OCI-LY1 (cell line): Measurements from ENCODE around the gene BLMH.

ENCODE experiments used
- H2AFZ ChIP-seq: fragments of 200-600 bp; sonication (generic), shearing (Covaris generic); 2 replicates; pipeline ENCODE4 v1.6.0; 2014; ENCODE audit warnings: antibody characterized with exemption, mild to moderate bottlenecking, low read length
- H3F3A ChIP-seq: fragments of 200-600 bp; sonication (generic), shearing (Covaris generic); 2 replicates; pipeline ENCODE4 v1.6.0; 2014; ENCODE audit warnings: mild to moderate bottlenecking, antibody characterized with exemption, low read length, moderate library complexity; ENCODE audit not compliant: insufficient read depth
- H3K27ac ChIP-seq: fragments of 200-600 bp; sonication (generic); 2 replicates; pipeline ENCODE4 v1.5.1; 2014; ENCODE audit warnings: low read length, mixed run types, mild to moderate bottlenecking, low read depth; ENCODE audit not compliant: poor library complexity, severe bottlenecking
- H3K27me3 ChIP-seq: fragments of 200-600 bp; sonication (generic); 2 replicates; pipeline ENCODE4 v1.6.0; 2014; ENCODE audit warnings: antibody characterized with exemption, mild to moderate bottlenecking, low read length, moderate library complexity; ENCODE audit not compliant: insufficient read depth
- H3K36me3 ChIP-seq: fragments of 200-600 bp; sonication (generic); 2 replicates; pipeline ENCODE4 v1.6.1; 2014; ENCODE audit warnings: mild to moderate bottlenecking, antibody characterized with exemption, low read length, moderate library complexity, mixed read lengths; ENCODE audit not compliant: insufficient read depth
- H3K4me1 ChIP-seq: fragments of 200-600 bp; sonication (generic); 2 replicates; pipeline ENCODE4 v1.5.1; 2014; ENCODE audit warnings: mild to moderate bottlenecking, low read length, moderate library complexity; ENCODE audit not compliant: insufficient read depth, severe bottlenecking
- H3K4me2 ChIP-seq: fragments of 200-600 bp; sonication (generic), shearing (Covaris generic); 2 replicates; pipeline ENCODE4 v1.6.1; 2014; ENCODE audit warnings: low read length
- H3K4me3 ChIP-seq: fragments of 200-600 bp; sonication (generic); 2 replicates; pipeline ENCODE4 v1.5.1; 2014; ENCODE audit warnings: low read length, low read depth, mild to moderate bottlenecking, mixed read lengths; ENCODE audit not compliant: poor library complexity, severe bottlenecking
- H3K79me2 ChIP-seq: fragments of 200-600 bp; shearing (Covaris generic); 2 replicates; pipeline ENCODE4 v1.6.1; 2016; ENCODE audit warnings: mixed run types, low read length, mixed read lengths; ENCODE audit not compliant: insufficient read depth
- H3K9ac ChIP-seq: fragments of 200-600 bp; sonication (generic), shearing (Covaris generic); 2 replicates; pipeline ENCODE4 v1.6.1; 2014; ENCODE audit warnings: mild to moderate bottlenecking, low read length, mixed read lengths
- H3K9me2 ChIP-seq: fragments of 200-600 bp; sonication (generic), shearing (Covaris generic); 2 replicates; pipeline ENCODE4 v1.6.1; 2014; ENCODE audit warnings: low read depth, mild to moderate bottlenecking, low read length, mixed read lengths
- H3K9me3 ChIP-seq: fragments of 200-600 bp; shearing (Covaris generic); 2 replicates; pipeline ENCODE4 v1.6.1; 2014; ENCODE audit warnings: low read length, mixed read lengths
- H4K20me1 ChIP-seq: fragments of 200-600 bp; sonication (generic), shearing (Covaris generic); 2 replicates; pipeline ENCODE4 v1.6.0; 2016; ENCODE audit warnings: mild to moderate bottlenecking, low read length; ENCODE audit not compliant: insufficient read depth
- CTCF ChIP-seq: fragments of 200-600 bp; sonication (generic), shearing (Covaris generic); IDR thresholded peaks from 2 replicates; pipeline ENCODE4 v1.5.1; 2017; ENCODE audit warnings: mild to moderate bottlenecking, antibody characterized with exemption, low read length, moderate library complexity, mixed read lengths
- EZH2 ChIP-seq: fragments of 200-600 bp; sonication (generic), shearing (Covaris generic); IDR thresholded peaks from 2 replicates; pipeline ENCODE4 v1.8.0; 2017; ENCODE audit warnings: borderline replicate concordance, mixed run types, mild to moderate bottlenecking, antibody characterized with exemption, low read length, moderate library complexity, mixed read lengths

Gene BLMH

GRCh38 chr17:30321314-30321713 is 29.6 kb upstream of the BLMH start:
- Histone ChIP-seq H3K79me2 (no peaks in the 10 kb centered on the region), H3K4me1 (peaks cover 87% of the 10 kb centered on the region), H3F3A (no peaks in the 10 kb centered on the region), H3K9ac (no peak overlapping the region), H3K4me3 (no peak overlapping the region), H2AFZ (no peak overlapping the region), H3K27ac (peak overlapping the region; percentile 97), H4K20me1 (no peaks in the 10 kb centered on the region), H3K36me3 (no peaks in the 10 kb centered on the region), H3K9me3 (no peaks in the 10 kb centered on the region), H3K9me2 (no peaks in the 10 kb centered on the region), H3K4me2 (no peak overlapping the region), H3K27me3 (no peaks in the 10 kb centered on the region)
- TF ChIP-seq EZH2, result no peak
- no peak for TF ChIP-seq CTCF

- Histone ChIP-seq H3K9ac (no peak overlapping the region), H3F3A (no peaks in the 10 kb centered on the region), H3K4me1 (peaks cover 69% of the 10 kb centered on the region), H3K79me2 (no peaks in the 10 kb centered on the region), H3K9me3 (no peaks in the 10 kb centered on the region), H3K4me3 (no peak overlapping the region), H3K27me3 (no peaks in the 10 kb centered on the region), H3K27ac (no peak overlapping the region), H3K9me2 (no peaks in the 10 kb centered on the region), H3K36me3 (no peaks in the 10 kb centered on the region), H2AFZ (no peak overlapping the region), H4K20me1 (no peaks in the 10 kb centered on the region), H3K4me2 (no peak overlapping the region)
- TF ChIP-seq EZH2 (no peak), CTCF (no peak)
Observed at GRCh38 chr17:30318155-30318554, 26.4 kb upstream of the BLMH start.

GRCh38 chr17:30316736-30317135 is 25.0 kb upstream of the BLMH start:
- peak overlapping the region; percentile 15 for H3K27ac ChIP-seq
- no peak overlapping the region for H3K4me3 ChIP-seq
- no peaks in the 10 kb centered on the region for H3K36me3 ChIP-seq
- H3K4me1 ChIP-seq, result peaks cover 55% of the 10 kb centered on the region
- H3K9me3 ChIP-seq, result no peaks in the 10 kb centered on the region
- no peaks in the 10 kb centered on the region for H3K27me3 ChIP-seq
- H3K9me2 ChIP-seq, result no peaks in the 10 kb centered on the region
- no peaks in the 10 kb centered on the region for H3F3A ChIP-seq
- no peaks in the 10 kb centered on the region for H3K79me2 ChIP-seq
- no peak overlapping the region for H2AFZ ChIP-seq
- TF ChIP-seq CTCF, result no peak
- no peak for TF ChIP-seq EZH2
- H3K9ac ChIP-seq, result no peak overlapping the region
- H3K4me2 ChIP-seq, result no peak overlapping the region
- H4K20me1 ChIP-seq, result no peaks in the 10 kb centered on the region
